Mesenchymal stem cell (in vitro differentiated cells and primary cell): ENCODE data around the gene SYNE1.

ENCODE experiments used
- DNase-seq: peaks from one replicate; pipeline ENCODE4 v3.0.0-alpha.2; 2013
- H2AFZ ChIP-seq: one replicate; pipeline ENCODE4 v1.6.1; 2013; ENCODE audit warnings: low read depth, mild to moderate bottlenecking, control low read depth, inconsistent platforms, low read length, moderate library complexity
- H2AK5ac ChIP-seq: 2 replicates; pipeline ENCODE4 v1.6.1; 2013; ENCODE audit warnings: low read length, moderate library complexity, mild to moderate bottlenecking, inconsistent platforms; ENCODE audit not compliant: severe bottlenecking
- H2BK120ac ChIP-seq: one replicate; pipeline ENCODE4 v1.6.1; 2013; ENCODE audit warnings: low read depth, mild to moderate bottlenecking, inconsistent platforms, low read length, moderate library complexity
- H2BK12ac ChIP-seq, 2 experiments: one replicate each; pipeline ENCODE4 v1.6.1; 2013; ENCODE audit warnings: inconsistent platforms in 2 of 2, low read length in 2 of 2, mild to moderate bottlenecking in 2 of 2, moderate library complexity in 2 of 2, control low read depth in 1 of 2
- H2BK15ac ChIP-seq: one replicate; pipeline ENCODE4 v1.6.1; 2013; ENCODE audit warnings: mild to moderate bottlenecking, low read depth, inconsistent platforms; ENCODE audit not compliant: poor library complexity, severe bottlenecking
- H2BK5ac ChIP-seq: 2 replicates; pipeline ENCODE4 v1.6.1; 2013; ENCODE audit warnings: low read depth, mild to moderate bottlenecking, low read length, control low read depth, inconsistent platforms; ENCODE audit not compliant: poor library complexity, severe bottlenecking
- H3K14ac ChIP-seq, 2 experiments: one replicate each; pipeline ENCODE4 v1.6.1; 2013; ENCODE audit warnings: inconsistent platforms in 2 of 2, low read length in 2 of 2, control low read depth in 1 of 2, mild to moderate bottlenecking in 1 of 2, moderate library complexity in 1 of 2
- H3K18ac ChIP-seq, 2 experiments: one replicate each; pipeline ENCODE4 v1.6.1; 2013; ENCODE audit warnings: inconsistent platforms in 2 of 2, low read length in 2 of 2, control low read depth in 1 of 2, low read depth in 1 of 2, mild to moderate bottlenecking in 1 of 2
- H3K23ac ChIP-seq, 2 experiments: one replicate each; pipeline ENCODE4 v1.6.1; 2013; ENCODE audit warnings: inconsistent platforms in 2 of 2, low read length in 2 of 2, mild to moderate bottlenecking in 2 of 2, moderate library complexity in 2 of 2, control low read depth in 1 of 2
- H3K27ac ChIP-seq: 2 replicates; pipeline ENCODE4 v1.5.1; 2013; ENCODE audit warnings: mild to moderate bottlenecking, moderate library complexity, low read length, control low read depth, inconsistent platforms; ENCODE audit not compliant: poor library complexity, severe bottlenecking
- H3K27me3 ChIP-seq, 2 experiments: 2 replicates each; pipeline versions ENCODE4 v1.6.1 to v1.7.0; 2013; ENCODE audit warnings: low read length in 2 of 2, mild to moderate bottlenecking in 2 of 2, moderate library complexity in 2 of 2, control low read depth in 1 of 2, inconsistent platforms in 1 of 2; ENCODE audit not compliant: control insufficient read depth in 1 of 2, insufficient read depth in 1 of 2
- H3K36me3 ChIP-seq, 2 experiments: 2 replicates each; pipeline versions ENCODE4 v1.6.1 to v1.7.0; 2013; ENCODE audit warnings: low read length in 2 of 2, control low read depth in 1 of 2, inconsistent platforms in 1 of 2, low read depth in 1 of 2, mild to moderate bottlenecking in 1 of 2; ENCODE audit not compliant: insufficient read depth in 2 of 2, control insufficient read depth in 1 of 2
- H3K4ac ChIP-seq, 2 experiments: one replicate each; pipeline ENCODE4 v1.6.1; 2013; ENCODE audit warnings: inconsistent platforms in 2 of 2, low read length in 2 of 2, mild to moderate bottlenecking in 2 of 2, moderate library complexity in 2 of 2, control low read depth in 1 of 2, low read depth in 1 of 2
- H3K4me1 ChIP-seq: 2 replicates; pipeline ENCODE4 v1.6.1; 2013; ENCODE audit warnings: low read depth, low read length, control low read depth; ENCODE audit not compliant: control insufficient read depth, insufficient read depth
- H3K4me2 ChIP-seq: 2 replicates; pipeline ENCODE4 v1.6.1; 2013; ENCODE audit warnings: low read length, mild to moderate bottlenecking, inconsistent platforms; ENCODE audit not compliant: poor library complexity, severe bottlenecking
- H3K4me3 ChIP-seq, 2 experiments: 2 replicates each; pipeline versions ENCODE4 v1.5.1 to v1.7.0; 2013; ENCODE audit warnings: low read length in 2 of 2, mild to moderate bottlenecking in 2 of 2, control low read depth in 1 of 2, low read depth in 1 of 2; ENCODE audit not compliant: insufficient read depth in 1 of 2
- H3K79me1 ChIP-seq: replicated peaks from 2 replicates; pipeline ENCODE4 v1.6.1; 2013; ENCODE audit warnings: mild to moderate bottlenecking, control low read depth, low read length, inconsistent platforms; ENCODE audit not compliant: poor library complexity, severe bottlenecking
- H3K9ac ChIP-seq: 2 replicates; pipeline ENCODE4 v1.7.0; 2013; ENCODE audit warnings: mild to moderate bottlenecking, low read length, moderate library complexity
- H3K9me3 ChIP-seq: 2 replicates; pipeline ENCODE4 v1.7.0; 2013; ENCODE audit warnings: mild to moderate bottlenecking, low read length; ENCODE audit not compliant: control insufficient read depth
- H4K8ac ChIP-seq: one replicate; pipeline ENCODE4 v1.6.1; 2013; ENCODE audit warnings: inconsistent platforms, mild to moderate bottlenecking, low read length, moderate library complexity
- H4K91ac ChIP-seq: one replicate; pipeline ENCODE4 v1.6.1; 2013; ENCODE audit warnings: mild to moderate bottlenecking, low read length, inconsistent platforms
- WGBS: methylation state at CpG from one replicate; pipeline ENCODE4 v1.1.7; 2013; ENCODE audit warnings: mixed read lengths; 5-methylcytosine and 5-hydroxymethylcytosine counted together

The SYNE1 gene

DNA sequence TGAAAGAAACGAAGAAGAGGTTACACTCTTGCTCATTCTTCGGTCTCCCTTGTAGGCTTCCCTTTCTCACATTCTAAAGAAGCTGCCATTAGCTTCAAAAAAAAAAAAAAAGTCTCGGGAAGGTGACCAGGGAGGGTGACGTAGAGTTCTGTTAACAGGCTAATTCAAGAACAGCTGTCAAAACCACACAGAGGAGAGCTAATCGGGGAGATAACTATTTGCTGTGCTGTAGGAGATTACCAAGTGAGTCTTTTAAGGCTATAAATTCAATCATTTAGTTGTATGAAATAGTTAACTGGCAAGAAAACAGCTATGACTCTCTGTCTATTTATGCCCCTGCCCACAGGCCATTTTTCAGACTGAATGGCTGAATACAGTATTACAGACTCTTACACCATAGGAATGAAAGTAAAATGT, 256.8 kb downstream of the SYNE1 start:
- H2BK15ac ChIP-seq: no peak overlapping the region
- peak; percentile 91 for DNase-seq
- H2BK5ac ChIP-seq: peak overlapping the region; percentile 53
- no peak overlapping the region for H3K14ac ChIP-seq
- H3K4me1 ChIP-seq: no peaks in the 10 kb centered on the region
- H3K18ac ChIP-seq: peak overlapping the region in 1 of 2 experiments; percentile 4
- WGBS: 0% methylated on average over 3 of the region's 5 CpGs
- no peak overlapping the region for H2BK12ac ChIP-seq
- H2AK5ac ChIP-seq: no peak overlapping the region
- H3K36me3 ChIP-seq: peaks cover 3 to 10% of the 10 kb centered on the region in 2 experiments
- no peak overlapping the region for H3K4me2 ChIP-seq
- no peak overlapping the region for H2AFZ ChIP-seq
- no peak overlapping the region for H3K23ac ChIP-seq
- H3K27me3 ChIP-seq: no peaks in the 10 kb centered on the region
- H3K27ac ChIP-seq: peak overlapping the region; percentile 77
- H2BK120ac ChIP-seq: no peak overlapping the region
- H3K9me3 ChIP-seq: no peaks in the 10 kb centered on the region
- peaks cover 4% of the 10 kb centered on the region for H3K79me1 ChIP-seq
- H4K91ac ChIP-seq: no peak overlapping the region
- H3K4me3 ChIP-seq: peak overlapping the region in 1 of 2 experiments; percentile 87
- H4K8ac ChIP-seq: no peak overlapping the region
- H3K9ac ChIP-seq: peak overlapping the region; percentile 99
- H3K4ac ChIP-seq: no peak overlapping the region

DNA sequence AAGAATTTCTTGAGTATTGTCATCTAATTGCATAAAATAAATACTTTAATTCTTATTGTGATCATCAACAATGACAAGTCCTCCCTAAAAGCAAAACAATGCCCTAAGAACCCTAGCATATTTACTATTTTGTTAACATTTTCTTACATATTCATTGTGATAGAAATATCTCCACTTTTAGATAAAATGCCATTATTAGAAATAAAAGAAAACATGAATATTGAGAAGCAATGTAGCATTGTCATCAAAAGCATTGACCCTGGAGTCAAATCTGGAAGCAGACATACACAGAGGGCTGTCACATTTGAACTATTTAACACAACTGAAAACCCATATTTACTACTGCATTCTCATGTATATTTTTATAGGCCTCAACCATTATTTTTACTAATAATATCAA, 257.7 kb downstream of the SYNE1 start:
- no peak overlapping the region for H3K4ac ChIP-seq
- peak overlapping the region in 1 of 2 experiments; percentile 87 for H3K4me3 ChIP-seq
- no peak overlapping the region for H3K27ac ChIP-seq

DNA sequence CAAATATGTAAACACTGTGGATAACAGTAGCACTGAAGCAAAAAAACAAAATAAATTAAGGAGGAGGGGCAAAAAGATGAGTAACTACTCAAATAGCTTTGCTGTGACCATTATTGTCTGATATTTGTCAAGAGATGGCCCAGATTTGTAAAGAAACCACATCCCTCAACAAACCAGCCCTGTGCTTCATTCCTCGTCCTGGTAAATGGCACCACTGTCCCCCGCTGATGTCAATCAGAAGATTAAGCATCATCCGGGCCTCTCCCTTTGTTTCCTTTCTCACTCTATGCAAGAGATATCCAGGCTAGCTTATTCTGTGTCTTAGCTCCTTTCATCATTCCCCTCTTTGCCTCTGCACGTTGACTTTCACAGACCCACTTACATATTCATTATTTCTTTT, 259.0 kb downstream of the SYNE1 start:
- no peaks in the 10 kb centered on the region for H3K9me3 ChIP-seq
- no peak overlapping the region for H3K18ac ChIP-seq
- no peak overlapping the region for H2BK12ac ChIP-seq
- H2AK5ac ChIP-seq: no peak overlapping the region
- peak overlapping the region; percentile 99 for H3K9ac ChIP-seq
- H2BK5ac ChIP-seq: no peak overlapping the region
- peaks cover 7% of the 10 kb centered on the region for H3K79me1 ChIP-seq
- no peak overlapping the region for H3K4ac ChIP-seq
- H3K27me3 ChIP-seq: no peaks in the 10 kb centered on the region
- no peak overlapping the region for H4K91ac ChIP-seq
- H3K14ac ChIP-seq: no peak overlapping the region
- DNase-seq: peak; percentile 81
- peaks cover 7 to 26% of the 10 kb centered on the region in 2 experiments for H3K36me3 ChIP-seq
- no peak overlapping the region for H2BK120ac ChIP-seq
- no peak overlapping the region for H2AFZ ChIP-seq
- H3K4me2 ChIP-seq: no peak overlapping the region
- H2BK15ac ChIP-seq: no peak overlapping the region
- no peak overlapping the region for H3K23ac ChIP-seq
- H3K27ac ChIP-seq: no peak overlapping the region
- peak overlapping the region in 1 of 2 experiments; percentile 87 for H3K4me3 ChIP-seq
- no peak overlapping the region for H4K8ac ChIP-seq
- WGBS: 32% methylated on average over 4 of the region's 4 CpGs
- H3K4me1 ChIP-seq: no peaks in the 10 kb centered on the region

More for the DNA sequence above, 257.7 kb downstream of the SYNE1 start:
- Histone ChIP-seq H2BK12ac (no peak overlapping the region), H2AFZ (no peak overlapping the region), H2BK120ac (no peak overlapping the region), H3K4me1 (no peaks in the 10 kb centered on the region), H3K9ac (peak overlapping the region; percentile 99), H3K4me2 (peak overlapping the region; percentile 32), H4K91ac (no peak overlapping the region), H3K79me1 (peaks cover 6% of the 10 kb centered on the region), H4K8ac (no peak overlapping the region), H3K18ac (no peak overlapping the region), H3K36me3 (peaks cover 5 to 14% of the 10 kb centered on the region in 2 experiments), H3K9me3 (no peaks in the 10 kb centered on the region), H2BK5ac (no peak overlapping the region), H3K14ac (no peak overlapping the region), H2BK15ac (no peak overlapping the region), H3K23ac (no peak overlapping the region), H3K27me3 (no peaks in the 10 kb centered on the region), H2AK5ac (no peak overlapping the region)
- no peak for DNase-seq

DNA sequence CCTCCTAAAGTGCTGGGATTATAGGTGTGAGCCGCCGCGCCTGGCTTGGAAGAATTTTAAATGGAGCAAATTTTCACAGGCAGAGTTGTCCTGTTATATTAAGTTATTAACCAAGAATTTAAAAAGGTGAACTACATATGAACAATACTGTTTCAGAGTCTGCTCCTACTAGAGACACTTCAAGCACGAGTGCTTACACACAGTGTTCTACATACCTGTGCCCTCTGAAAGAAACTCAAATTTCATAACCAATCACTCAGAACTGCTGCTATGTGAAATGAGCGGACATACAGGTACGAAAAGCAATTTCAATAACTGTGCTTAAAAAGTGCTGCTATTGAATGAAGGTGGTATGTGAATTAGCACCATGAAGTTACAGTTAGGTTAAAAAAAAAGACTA, 262.0 kb downstream of the SYNE1 start:
- Histone ChIP-seq H3K36me3 (peaks cover 7 to 51% of the 10 kb centered on the region in 2 experiments), H3K23ac (no peak overlapping the region), H2AK5ac (no peak overlapping the region), H3K18ac (no peak overlapping the region), H3K27me3 (no peaks in the 10 kb centered on the region), H3K27ac (no peak overlapping the region), H2BK12ac (no peak overlapping the region), H3K9me3 (no peaks in the 10 kb centered on the region), H3K4me1 (no peaks in the 10 kb centered on the region), H3K4me3 (no peak overlapping the region), H2BK120ac (no peak overlapping the region), H3K14ac (no peak overlapping the region), H3K4ac (no peak overlapping the region), H2AFZ (no peak overlapping the region), H4K8ac (no peak overlapping the region), H2BK5ac (no peak overlapping the region), H3K9ac (no peak overlapping the region), H2BK15ac (no peak overlapping the region), H3K4me2 (no peak overlapping the region), H3K79me1 (peaks cover 11% of the 10 kb centered on the region), H4K91ac (no peak overlapping the region)
- DNase-seq: no peak
- WGBS: 93% methylated on average over 1 of the region's 6 CpGs
